Peyer's patch (tissue), 4 donors: Measurements from ENCODE around the gene ZNF385D.

Experiments
- POLR2A ChIP-seq, 2 donors: fragments of 450-650 bp; IDR thresholded peaks; one replicate each; pipeline ENCODE4 v1.5.1; 2017; ENCODE audit warnings: antibody characterized with exemption in 2 of 2, mild to moderate bottlenecking in 2 of 2, moderate library complexity in 2 of 2
- TF ChIP-seq, protein P1 (sequence below), 6 experiments: fragments of 450-650 bp in 4 of 6; fragments of 200-600 bp in 2 of 6; sonication (generic) in 1 of 6; IDR thresholded peaks; one replicate each; pipeline ENCODE4 v1.5.1; 2017 to 2019; ENCODE audit warnings: antibody characterized with exemption in 6 of 6, mild to moderate bottlenecking in 3 of 6, moderate library complexity in 1 of 6

GRCh38 chr3:21662403-21662802 is 88.6 kb downstream of the ZNF385D start:
- TF ChIP-seq, protein P1, sequence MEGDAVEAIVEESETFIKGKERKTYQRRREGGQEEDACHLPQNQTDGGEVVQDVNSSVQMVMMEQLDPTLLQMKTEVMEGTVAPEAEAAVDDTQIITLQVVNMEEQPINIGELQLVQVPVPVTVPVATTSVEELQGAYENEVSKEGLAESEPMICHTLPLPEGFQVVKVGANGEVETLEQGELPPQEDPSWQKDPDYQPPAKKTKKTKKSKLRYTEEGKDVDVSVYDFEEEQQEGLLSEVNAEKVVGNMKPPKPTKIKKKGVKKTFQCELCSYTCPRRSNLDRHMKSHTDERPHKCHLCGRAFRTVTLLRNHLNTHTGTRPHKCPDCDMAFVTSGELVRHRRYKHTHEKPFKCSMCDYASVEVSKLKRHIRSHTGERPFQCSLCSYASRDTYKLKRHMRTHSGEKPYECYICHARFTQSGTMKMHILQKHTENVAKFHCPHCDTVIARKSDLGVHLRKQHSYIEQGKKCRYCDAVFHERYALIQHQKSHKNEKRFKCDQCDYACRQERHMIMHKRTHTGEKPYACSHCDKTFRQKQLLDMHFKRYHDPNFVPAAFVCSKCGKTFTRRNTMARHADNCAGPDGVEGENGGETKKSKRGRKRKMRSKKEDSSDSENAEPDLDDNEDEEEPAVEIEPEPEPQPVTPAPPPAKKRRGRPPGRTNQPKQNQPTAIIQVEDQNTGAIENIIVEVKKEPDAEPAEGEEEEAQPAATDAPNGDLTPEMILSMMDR (IDR thresholded peaks at IDR 0.05), result no peak
- no peak for TF ChIP-seq POLR2A (IDR thresholded peaks at IDR 0.05)
